NCI-H524 (cell line): ENCODE results near the gene NSUN4.
A peak's percentile ranks its signal among the peaks of the same experiment; 100 is the strongest.
"Not testable (repeated sequence)": the region's sequence is repeated elsewhere in the genome, so short reads cannot be mapped to it uniquely, and the experiment has no call there.

Experiments
- DNase-seq, 2 experiments: peaks; one replicate each; lab custom pipeline; 2025; lab: John Stamatoyannopoulos, UW

Gene NSUN4

GRCh38 chr1:46367701-46368100 lies 27.1 kb downstream of the NSUN4 start:
- DNase-seq: not testable (repeated sequence)

GRCh38 chr1:46368791-46369190 lies 28.2 kb downstream of the NSUN4 start:
- no peak for DNase-seq

GRCh38 chr1:46369542-46370213 lies 29.1 kb downstream of the NSUN4 start:
- no peak for DNase-seq

DNA sequence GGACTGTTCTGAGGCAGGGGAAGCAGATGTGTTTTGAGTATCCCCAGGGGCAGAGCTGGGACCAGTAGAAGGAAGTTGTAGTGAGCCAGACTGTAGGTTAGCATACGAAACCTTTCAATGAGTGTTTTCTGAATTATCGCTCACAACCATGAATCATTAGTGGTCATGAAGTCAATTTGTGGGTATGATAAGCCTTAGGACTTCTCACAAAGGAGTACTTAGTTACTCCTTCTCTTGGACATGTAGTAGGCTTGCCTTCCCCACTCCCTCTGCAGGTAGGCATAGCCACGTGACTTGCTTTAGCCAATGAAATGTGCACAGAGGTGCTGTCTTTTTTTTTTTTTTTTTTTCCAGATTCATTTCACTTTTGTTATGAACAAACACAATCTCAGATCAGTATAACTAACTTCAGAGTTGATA lies 29.6 kb downstream of the NSUN4 start:
- no peak for DNase-seq

- DNase-seq: no peak
Measured at GRCh38 chr1:46372431-46372830, 31.8 kb downstream of the NSUN4 start.

DNA sequence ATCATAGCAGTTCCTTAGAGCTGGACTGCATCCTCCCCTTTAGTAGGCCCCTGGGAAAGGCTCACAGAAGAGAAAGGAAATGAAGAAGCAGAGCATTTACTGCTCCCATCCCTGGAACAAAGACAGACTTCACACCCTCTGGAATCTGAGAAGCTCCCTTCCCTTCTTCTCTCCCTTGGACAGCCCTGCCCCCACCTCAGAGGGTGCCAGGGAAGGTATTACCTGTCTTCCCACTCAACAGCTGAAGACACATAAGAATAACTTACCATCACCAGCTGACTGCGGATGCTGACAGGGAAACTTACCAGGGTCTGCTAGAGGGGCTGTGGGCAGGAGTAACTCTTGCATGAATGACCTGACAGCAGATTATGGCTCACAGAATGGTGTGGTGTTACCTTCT lies 39.4 kb downstream of the NSUN4 start:
- no peak for DNase-seq

GRCh38 chr1:46380508-46380907 lies 39.9 kb downstream of the NSUN4 start:
- DNase-seq: no peak

- no peak for DNase-seq
Measured at GRCh38 chr1:46393510-46393909, 52.9 kb downstream of the NSUN4 start.

DNA sequence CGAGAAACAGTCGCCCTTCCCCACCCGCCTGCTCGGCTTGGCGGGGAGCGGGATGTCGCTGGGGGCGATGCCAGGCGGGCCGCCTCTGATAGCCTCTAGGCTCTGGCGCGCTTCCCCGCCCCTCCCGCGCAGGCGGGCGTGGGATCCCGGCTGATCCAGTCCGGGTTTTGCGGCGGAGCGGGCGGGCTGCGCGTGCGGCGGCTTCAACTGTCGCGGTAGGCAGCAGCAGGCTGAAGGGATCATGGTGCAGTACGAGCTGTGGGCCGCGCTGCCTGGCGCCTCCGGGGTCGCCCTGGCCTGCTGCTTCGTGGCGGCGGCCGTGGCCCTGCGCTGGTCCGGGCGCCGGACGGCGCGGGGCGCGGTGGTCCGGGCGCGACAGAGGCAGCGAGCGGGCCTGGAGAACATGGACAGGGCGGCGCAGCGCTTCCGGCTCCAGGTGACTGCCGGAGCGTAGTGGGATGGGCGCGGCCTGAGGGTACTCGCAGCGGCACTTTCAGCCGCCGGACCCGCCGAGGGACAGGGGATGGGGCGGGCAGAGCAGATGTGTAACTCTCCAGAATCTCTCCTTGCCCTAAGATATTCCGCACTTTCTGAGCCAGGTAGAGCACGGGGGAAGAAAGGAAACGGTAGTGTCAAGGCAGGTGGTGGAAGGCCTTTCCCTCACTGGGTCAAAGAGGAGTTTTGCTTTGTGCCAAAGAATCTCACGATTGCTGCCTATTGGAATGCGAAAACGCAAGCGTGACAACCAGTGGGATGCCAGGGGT lies 53.7 kb downstream of the NSUN4 start, which contains the start of gene FAAH:
FAAH (plus strand) TSS at position 210 of the 764 bp plus-strand sequence; CDS start at position 242, 32 bp downstream.
- DNase-seq: peak; percentile 31 to 61

- DNase-seq: no peak
Measured at GRCh38 chr1:46394872-46395465, 54.4 kb downstream of the NSUN4 start.

DNA sequence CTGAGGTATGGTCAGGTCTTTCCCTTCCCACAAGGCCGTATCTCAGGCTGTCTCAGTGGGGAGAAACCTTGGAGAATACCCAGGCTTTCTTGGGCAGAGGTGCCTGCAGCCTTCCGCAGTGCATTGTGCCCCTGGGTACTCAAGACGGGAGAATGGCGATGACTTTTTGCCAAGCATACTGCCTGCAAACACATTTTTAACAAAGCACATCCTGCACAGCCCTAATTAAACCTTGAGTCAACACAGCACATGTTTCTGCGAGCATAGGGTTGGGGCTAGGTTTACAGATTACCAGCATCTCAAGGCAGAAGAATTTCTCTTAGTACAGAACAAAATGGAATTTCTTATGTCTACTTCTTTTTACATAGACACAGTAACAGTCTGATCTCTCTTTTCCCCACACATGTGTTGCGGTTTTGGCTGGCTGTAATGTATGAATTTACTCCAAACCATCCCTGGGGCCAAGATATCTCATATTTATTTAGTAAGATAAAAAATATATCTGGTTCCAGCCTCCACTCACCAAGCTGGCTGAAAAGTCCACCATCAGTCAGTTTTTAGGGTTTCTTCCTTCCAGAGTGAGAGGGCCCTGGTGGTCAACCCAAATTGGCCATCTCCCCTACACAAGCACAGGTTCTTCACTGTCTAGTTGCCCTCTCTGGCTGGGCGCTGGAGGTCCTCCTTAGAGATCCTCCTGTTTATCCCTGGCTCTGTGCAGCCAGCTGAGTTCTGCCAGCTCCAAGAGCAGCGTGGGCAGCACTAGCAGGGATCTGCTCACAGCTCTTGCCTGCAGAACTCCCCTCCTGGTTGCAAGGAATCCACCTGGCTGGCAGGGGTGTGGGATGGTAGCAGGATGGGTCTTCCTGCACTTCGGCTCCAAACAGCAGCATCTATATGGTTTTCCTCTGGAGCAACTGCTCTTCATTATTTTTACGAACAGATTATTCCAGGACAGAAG lies 56.1 kb downstream of the NSUN4 start:
- no peak for DNase-seq

DNA sequence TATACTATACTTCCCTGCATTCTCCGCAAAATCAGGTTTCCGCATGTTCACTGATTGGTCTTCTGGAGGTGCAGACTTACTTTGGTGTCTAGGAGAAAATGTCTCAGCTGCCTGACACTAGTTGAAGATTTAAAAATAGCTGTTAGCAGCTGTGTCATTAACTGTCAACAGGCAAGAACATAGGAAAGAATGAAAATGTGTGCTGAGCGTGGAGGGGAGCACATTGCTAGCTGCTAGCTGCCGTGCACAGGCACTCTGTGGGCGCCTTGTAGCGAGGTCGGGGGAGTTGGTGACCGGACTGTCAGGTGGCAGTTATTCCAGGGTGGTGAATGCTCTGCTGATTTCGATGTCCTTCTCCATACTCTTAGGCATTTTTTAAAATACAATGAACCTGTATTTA lies 58.7 kb downstream of the NSUN4 start:
- no peak for DNase-seq

GRCh38 chr1:46400421-46400820 lies 59.8 kb downstream of the NSUN4 start:
- DNase-seq: no peak

DNA sequence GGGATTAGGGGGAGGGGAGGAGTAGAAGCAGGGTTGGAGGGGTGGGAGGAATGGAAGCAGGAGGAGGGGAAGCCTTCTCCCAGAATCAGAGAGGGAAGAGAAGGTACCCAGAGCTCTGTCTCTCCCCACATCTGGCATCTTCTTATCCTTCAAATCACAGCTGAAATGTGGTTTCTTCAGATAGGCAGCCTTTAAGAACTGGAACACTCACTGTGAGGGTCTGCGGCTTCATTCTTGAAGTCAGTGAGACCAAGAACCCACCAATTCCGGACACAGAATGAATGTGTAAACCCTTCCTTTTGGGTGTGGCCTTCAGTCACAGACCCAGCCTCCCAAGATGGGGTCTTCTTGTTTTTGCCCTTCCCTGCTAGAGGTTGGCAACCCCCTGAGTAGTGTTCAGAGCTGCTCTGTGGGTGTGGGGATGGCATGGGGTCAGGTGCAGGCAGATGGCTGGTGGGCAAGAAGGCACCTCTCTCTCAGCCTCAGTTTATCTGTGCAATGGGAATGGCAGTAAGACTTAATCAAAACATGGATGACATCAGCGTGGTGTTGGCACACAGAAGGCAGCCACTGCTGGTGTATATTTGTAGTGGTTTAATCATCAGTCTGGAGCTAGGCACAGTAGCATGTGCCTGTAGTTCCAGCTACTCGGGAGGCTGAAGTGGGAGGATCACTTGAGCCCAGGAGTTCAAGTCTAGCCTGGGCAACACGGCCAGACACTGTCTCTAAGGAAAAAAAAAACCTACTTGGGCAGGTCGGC lies 60.7 kb downstream of the NSUN4 start:
- DNase-seq: no peak

DNA sequence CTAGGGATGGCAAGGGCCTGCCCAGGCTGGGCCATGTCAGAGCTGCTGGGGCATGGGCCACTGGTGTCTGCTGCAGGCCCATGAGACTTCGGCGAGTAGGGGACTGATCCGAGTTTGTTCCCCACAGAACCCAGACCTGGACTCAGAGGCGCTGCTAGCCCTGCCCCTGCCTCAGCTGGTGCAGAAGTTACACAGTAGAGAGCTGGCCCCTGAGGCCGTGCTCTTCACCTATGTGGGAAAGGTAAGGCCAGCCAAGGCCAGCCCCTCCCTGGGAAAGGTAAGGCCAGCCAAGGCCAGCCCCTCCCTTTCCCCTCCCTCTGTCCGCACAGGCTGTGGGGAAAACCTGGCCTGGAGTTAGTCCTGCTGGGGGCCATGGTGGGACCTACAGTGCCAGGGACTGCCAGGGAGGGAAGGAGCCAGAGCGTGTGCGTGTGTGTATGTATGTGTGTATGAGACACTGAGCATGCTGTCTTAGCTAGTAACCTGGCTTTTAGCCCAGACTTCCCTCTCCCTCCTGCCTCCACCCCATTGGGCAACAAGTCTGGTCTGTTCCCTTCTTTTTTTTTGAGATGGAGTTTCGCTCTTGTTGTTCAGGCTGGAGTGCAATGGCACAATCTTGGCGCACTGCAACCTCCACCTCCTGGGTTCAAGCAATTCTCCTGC lies 61.5 kb downstream of the NSUN4 start:
- peak in 1 of 2 experiments; percentile 13 for DNase-seq

- peak in 1 of 2 experiments; percentile 2 for DNase-seq
Measured at GRCh38 chr1:46403916-46404315, 63.3 kb downstream of the NSUN4 start.

DNA sequence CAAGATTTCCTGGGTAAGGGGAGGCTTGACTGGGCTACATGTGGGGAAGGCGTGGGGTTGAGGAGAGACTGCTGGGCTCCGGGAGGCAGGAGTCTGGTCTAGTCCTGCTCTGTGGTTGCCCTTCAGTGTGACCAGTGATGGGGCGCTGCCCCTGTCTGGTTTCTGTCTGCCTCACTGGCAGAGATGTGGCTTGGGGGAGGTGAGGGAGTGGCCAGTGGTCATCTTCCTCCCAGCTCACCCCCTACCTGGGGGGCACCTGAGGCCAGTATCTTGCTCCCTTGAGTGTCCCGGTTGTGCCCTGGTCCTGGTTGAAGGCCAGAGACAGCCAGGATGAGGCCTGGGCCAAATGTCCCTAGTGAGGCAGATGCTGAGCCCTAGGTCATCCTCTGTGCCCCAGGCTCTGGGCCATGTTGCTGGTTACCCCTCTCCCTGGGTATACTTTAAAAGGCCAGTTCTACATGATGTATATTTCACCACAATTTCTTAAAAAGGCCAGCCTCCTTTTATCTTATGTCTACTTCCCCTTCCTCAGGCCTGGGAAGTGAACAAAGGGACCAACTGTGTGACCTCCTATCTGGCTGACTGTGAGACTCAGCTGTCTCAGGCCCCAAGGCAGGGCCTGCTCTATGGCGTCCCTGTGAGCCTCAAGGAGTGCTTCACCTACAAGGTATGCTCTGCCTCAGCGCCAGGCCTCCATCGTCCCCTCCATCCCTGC lies 64.0 kb downstream of the NSUN4 start:
- no peak for DNase-seq

- no peak for DNase-seq
Measured at GRCh38 chr1:46405197-46405555, 64.6 kb downstream of the NSUN4 start.

DNA sequence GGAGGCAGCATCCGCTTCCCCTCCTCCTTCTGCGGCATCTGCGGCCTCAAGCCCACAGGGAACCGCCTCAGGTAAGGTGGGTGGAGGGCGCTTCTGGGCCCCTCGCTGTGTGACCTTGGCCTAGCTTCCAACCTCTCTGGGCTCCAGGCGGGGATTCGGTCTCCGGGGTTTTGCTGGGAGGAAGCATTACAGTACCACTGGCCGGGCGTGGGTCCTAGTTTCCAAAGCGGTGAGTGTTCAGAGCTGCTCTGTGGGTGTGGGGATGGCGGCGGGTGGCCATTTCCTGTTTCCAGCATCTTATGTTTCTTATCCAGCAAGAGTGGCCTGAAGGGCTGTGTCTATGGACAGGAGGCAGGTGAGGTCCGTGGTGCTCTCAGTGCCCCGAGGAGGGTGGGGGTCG lies 65.1 kb downstream of the NSUN4 start:
- DNase-seq: no peak
